ENCODE data around the gene DOCK3.

DNA sequence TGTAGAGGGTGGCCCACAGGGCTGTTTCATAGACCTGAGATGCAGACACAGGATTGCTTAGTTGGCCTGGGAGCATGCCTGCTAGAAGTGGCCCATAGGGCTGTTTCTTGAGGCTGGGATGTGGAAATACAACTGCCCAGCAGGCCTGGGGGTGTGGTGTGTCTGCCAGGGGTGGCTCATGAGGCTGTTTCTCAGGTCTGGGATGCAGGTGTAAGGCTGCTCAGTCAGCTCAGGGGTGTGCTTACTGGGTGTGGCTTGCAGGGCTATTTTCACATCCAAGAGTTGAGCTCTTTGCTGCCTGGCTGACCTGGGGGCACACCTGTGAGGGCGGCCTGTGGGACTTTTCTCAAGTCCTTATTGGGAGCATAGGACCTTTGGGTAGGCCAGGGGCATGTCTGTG, 131.3 kb downstream of the DOCK3 start:
- TF ChIP-seq MYBL2 (CRISPR knock-in tag; IDR thresholded peaks at IDR 0.05): no peak
- TF ChIP-seq GRHL2 (CRISPR knock-in tag; IDR thresholded peaks at IDR 0.05; ENCODE audit: insufficient replicate concordance, severe bottlenecking): no peak
- TF ChIP-seq NFE2L1 (CRISPR knock-in tag; IDR thresholded peaks at IDR 0.05): no peak
- TF ChIP-seq, protein P1, sequence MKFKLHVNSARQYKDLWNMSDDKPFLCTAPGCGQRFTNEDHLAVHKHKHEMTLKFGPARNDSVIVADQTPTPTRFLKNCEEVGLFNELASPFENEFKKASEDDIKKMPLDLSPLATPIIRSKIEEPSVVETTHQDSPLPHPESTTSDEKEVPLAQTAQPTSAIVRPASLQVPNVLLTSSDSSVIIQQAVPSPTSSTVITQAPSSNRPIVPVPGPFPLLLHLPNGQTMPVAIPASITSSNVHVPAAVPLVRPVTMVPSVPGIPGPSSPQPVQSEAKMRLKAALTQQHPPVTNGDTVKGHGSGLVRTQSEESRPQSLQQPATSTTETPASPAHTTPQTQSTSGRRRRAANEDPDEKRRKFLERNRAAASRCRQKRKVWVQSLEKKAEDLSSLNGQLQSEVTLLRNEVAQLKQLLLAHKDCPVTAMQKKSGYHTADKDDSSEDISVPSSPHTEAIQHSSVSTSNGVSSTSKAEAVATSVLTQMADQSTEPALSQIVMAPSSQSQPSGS (CRISPR knock-in tag; IDR thresholded peaks at IDR 0.05; ENCODE audit: borderline replicate concordance, low read depth): no peak
- no peak for TF ChIP-seq CTCF (IDR thresholded peaks at IDR 0.05)
- TF ChIP-seq MAX (CRISPR knock-in tag; IDR thresholded peaks at IDR 0.05): no peak
- TF ChIP-seq ZNF532 (CRISPR knock-in tag; IDR thresholded peaks at IDR 0.05; ENCODE audit: borderline replicate concordance): no peak
- TF ChIP-seq USF2 (CRISPR knock-in tag; IDR thresholded peaks at IDR 0.05): no peak
- TF ChIP-seq, protein P2, sequence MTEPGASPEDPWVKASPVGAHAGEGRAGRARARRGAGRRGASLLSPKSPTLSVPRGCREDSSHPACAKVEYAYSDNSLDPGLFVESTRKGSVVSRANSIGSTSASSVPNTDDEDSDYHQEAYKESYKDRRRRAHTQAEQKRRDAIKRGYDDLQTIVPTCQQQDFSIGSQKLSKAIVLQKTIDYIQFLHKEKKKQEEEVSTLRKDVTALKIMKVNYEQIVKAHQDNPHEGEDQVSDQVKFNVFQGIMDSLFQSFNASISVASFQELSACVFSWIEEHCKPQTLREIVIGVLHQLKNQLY (CRISPR knock-in tag; IDR thresholded peaks at IDR 0.05): no peak
- no peak for TF ChIP-seq PRDM15 (CRISPR knock-in tag; IDR thresholded peaks at IDR 0.05)
- TF ChIP-seq NR1H2 (CRISPR knock-in tag; IDR thresholded peaks at IDR 0.05): no peak
- no peak for TF ChIP-seq ETV6 (CRISPR knock-in tag; IDR thresholded peaks at IDR 0.05)

All from WTC11 (cell line).